Skeletal muscle satellite cell (primary cell): ENCODE data around the gene TLR2.

ENCODE experiments used
- H3K27me3 ChIP-seq: 2 replicates; pipeline ENCODE4 v1.7.0; 2013; ENCODE audit warnings: low read length; ENCODE audit not compliant: control insufficient read depth, insufficient read depth
- H3K36me3 ChIP-seq: 2 replicates; pipeline ENCODE4 v1.7.0; 2013; ENCODE audit warnings: mild to moderate bottlenecking, control low read depth, low read length; ENCODE audit not compliant: insufficient read depth
- H3K4me1 ChIP-seq: 2 replicates; pipeline ENCODE4 v1.7.0; 2013; ENCODE audit warnings: low read length; ENCODE audit not compliant: control insufficient read depth, insufficient read depth
- H3K4me2 ChIP-seq: 2 replicates; pipeline ENCODE4 v1.7.0; 2013; ENCODE audit warnings: mild to moderate bottlenecking, low read length
- H3K4me3 ChIP-seq: 2 replicates; pipeline ENCODE4 v1.7.0; 2013; ENCODE audit warnings: low read length
- H3K9ac ChIP-seq: 2 replicates; pipeline ENCODE4 v1.7.0; 2013; ENCODE audit warnings: mild to moderate bottlenecking, low read depth, low read length, moderate library complexity
- H3K9me3 ChIP-seq: replicated peaks from 2 replicates; pipeline ENCODE4 v1.7.0; 2013; ENCODE audit warnings: mild to moderate bottlenecking, control low read depth, low read length

TLR2 gene

GRCh38 chr4:153733751-153734448, 49.8 kb downstream of the TLR2 start:
- H3K4me1 ChIP-seq: peaks cover 12% of the 10 kb centered on the region
- H3K9ac ChIP-seq: no peak overlapping the region
- H3K27me3 ChIP-seq: no peaks in the 10 kb centered on the region
- no peaks in the 10 kb centered on the region for H3K9me3 ChIP-seq
- no peak overlapping the region for H3K4me3 ChIP-seq
- no peak overlapping the region for H3K4me2 ChIP-seq
- no peaks in the 10 kb centered on the region for H3K36me3 ChIP-seq

DNA sequence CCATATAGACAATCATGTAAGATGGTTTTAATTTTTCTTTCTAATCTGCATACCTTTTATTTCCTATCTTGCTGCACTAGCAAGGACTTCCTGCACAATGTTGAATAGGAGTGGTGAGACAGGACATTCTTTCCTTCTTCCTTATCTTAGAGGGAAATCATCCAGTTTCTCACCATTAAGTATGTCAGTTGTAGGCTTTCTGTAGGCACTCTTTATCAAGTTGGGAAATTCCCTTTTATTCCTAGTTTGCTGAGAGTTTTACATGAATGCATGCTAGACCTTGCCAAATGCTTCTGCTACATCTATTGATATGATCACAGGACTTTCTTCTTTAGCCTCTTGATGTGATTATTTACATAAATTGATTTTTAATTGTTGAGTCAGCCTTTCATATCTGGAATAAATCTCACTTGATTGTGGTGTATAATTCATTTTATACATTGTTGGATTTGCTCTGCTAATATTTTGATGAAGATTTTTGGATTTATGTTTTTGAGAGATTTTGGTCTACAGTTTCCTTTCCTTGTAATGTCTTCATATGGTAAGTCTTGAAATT, 51.9 kb downstream of the TLR2 start:
- no peaks in the 10 kb centered on the region for H3K9me3 ChIP-seq
- H3K4me3 ChIP-seq: no peak overlapping the region
- no peak overlapping the region for H3K9ac ChIP-seq
- H3K4me2 ChIP-seq: no peak overlapping the region
- H3K4me1 ChIP-seq: peaks cover 10% of the 10 kb centered on the region
- H3K27me3 ChIP-seq: no peaks in the 10 kb centered on the region
- no peaks in the 10 kb centered on the region for H3K36me3 ChIP-seq

DNA sequence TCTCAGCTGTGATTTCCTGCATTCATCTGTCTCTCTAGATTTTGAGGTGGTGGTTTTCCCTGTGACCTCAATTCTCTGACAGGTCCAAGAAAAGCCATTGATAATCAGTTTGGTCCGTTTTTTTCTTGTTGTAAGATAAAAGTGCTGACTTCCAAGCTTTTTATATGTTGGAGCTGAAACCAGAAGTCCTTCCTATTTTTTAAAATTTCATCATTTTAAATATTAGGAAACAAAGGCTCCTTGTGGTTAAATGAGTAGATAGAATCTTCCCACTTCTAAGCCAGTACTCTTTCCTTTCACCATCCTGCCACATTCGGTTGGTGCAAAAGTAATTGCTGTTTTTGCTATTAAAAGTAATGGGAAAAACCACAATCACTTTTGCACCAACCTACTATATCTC, 57.5 kb downstream of the TLR2 start:
- no peaks in the 10 kb centered on the region for H3K9me3 ChIP-seq
- no peak overlapping the region for H3K9ac ChIP-seq
- H3K4me1 ChIP-seq: no peaks in the 10 kb centered on the region
- no peaks in the 10 kb centered on the region for H3K36me3 ChIP-seq
- H3K4me3 ChIP-seq: no peak overlapping the region
- no peak overlapping the region for H3K4me2 ChIP-seq
- peaks cover 2% of the 10 kb centered on the region for H3K27me3 ChIP-seq

DNA sequence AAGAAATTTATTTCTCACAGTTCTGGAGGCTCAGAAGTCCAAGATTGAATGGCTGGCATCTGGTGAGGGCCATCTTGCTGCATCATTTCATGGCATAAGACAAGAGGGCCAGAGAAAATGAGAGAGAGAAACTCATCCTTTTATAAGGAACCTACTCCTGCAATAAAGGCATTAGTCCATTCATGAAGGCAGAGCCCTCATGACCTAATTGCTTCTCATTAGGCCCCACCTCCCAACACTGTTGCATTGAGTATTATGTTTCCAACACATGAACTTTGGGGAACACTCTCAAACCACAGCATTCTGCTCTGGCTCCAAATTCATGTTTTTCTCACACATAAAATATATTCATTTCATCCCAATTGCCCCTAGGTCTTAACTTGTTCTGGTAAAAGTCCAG, 61.6 kb downstream of the TLR2 start:
- H3K36me3 ChIP-seq: no peaks in the 10 kb centered on the region
- no peaks in the 10 kb centered on the region for H3K4me1 ChIP-seq
- no peaks in the 10 kb centered on the region for H3K9me3 ChIP-seq
- H3K4me3 ChIP-seq: no peak overlapping the region
- no peak overlapping the region for H3K9ac ChIP-seq
- peaks cover 2% of the 10 kb centered on the region for H3K27me3 ChIP-seq
- no peak overlapping the region for H3K4me2 ChIP-seq

DNA sequence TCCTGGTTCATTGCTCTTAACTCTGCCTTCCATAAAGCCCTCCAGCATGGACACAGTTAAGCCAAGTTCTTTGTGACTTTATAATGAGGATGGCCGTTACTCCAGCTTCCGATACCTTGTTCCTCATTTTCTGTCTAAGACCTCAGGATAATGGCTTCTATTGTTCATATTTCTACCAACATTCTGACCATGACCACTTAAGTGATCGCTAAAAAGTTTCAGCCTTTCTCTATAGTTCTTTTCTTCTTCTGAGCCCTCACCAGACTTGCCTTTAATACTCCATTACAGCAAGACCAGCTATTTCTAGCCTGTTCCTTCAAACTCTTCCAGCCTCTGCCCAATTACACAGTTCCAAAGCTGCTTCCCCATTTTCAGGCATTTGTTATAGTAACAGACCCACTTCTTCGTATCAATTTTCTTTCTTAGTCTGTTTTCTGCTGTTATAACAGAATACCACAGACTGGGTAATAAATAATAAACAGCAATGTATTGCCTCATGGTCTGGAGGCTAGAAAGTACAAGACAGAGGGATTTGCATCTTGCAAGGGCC, 63.4 kb downstream of the TLR2 start:
- Histone ChIP-seq H3K4me1 (no peaks in the 10 kb centered on the region), H3K4me2 (no peak overlapping the region), H3K9me3 (no peaks in the 10 kb centered on the region), H3K9ac (no peak overlapping the region), H3K27me3 (peaks cover 9% of the 10 kb centered on the region), H3K36me3 (no peaks in the 10 kb centered on the region), H3K4me3 (no peak overlapping the region)

DNA sequence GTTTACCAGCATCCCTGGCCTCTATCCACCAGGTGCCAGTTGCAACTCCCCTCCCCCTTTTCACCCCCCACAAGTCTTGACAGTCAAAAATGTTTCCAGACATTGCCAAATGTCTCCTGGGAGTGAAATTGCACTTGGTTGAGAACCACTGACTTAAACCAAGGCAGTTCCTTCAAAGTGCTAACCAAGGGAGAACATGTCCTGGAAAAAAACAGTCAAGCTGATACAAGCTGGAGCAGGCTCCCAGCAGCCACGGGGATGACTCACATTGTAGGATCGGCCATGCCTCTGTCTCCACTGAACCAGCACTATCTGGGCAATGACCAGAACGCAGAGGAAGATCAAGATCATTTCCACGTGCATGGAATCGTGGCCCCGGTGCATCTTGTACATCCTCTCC, 64.3 kb downstream of the TLR2 start:
- Histone ChIP-seq H3K4me1 (no peaks in the 10 kb centered on the region), H3K9ac (no peak overlapping the region), H3K4me3 (no peak overlapping the region)

DNA sequence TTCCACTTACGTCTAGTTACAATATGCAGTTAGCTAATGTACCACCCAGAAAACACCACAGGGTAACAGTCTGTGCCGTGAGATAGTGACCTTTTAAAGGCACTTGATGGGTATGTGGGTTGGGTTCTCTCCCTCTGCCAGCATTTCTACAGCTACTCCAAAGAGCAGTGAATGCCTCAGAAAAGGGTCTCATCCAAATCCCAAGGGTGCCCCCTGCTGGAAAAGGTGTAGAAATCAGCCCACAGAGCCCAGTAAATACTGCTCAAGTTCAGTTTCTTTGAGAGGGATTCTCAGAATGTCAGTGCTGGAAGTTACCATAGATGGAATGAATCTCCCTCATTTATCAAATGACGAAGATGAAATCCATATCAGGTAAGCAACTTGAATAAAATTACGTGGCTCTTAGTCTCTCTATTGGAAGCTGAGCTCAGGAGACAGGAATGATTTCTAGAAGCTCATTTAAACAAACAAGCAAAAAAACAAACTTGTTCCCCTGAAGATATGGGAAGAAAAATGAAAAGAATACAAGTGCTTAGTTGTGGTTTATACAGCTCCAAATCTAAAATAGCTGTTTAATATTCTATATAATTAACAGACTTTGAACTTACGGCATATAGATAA, 66.2 kb downstream of the TLR2 start:
- Histone ChIP-seq H3K9ac (no peak overlapping the region), H3K9me3 (no peaks in the 10 kb centered on the region), H3K4me3 (no peak overlapping the region), H3K4me2 (no peak overlapping the region), H3K27me3 (peaks cover 15% of the 10 kb centered on the region), H3K4me1 (no peaks in the 10 kb centered on the region), H3K36me3 (no peaks in the 10 kb centered on the region)

More for the DNA sequence above, 64.3 kb downstream of the TLR2 start:
- peaks cover 15% of the 10 kb centered on the region for H3K27me3 ChIP-seq
- H3K9me3 ChIP-seq: no peaks in the 10 kb centered on the region
- no peaks in the 10 kb centered on the region for H3K36me3 ChIP-seq
- no peak overlapping the region for H3K4me2 ChIP-seq

GRCh38 chr4:153755186-153755585, 71.1 kb downstream of the TLR2 start:
- no peaks in the 10 kb centered on the region for H3K36me3 ChIP-seq
- H3K9ac ChIP-seq: no peak overlapping the region
- peaks cover 44% of the 10 kb centered on the region for H3K27me3 ChIP-seq
- no peak overlapping the region for H3K4me2 ChIP-seq
- H3K4me1 ChIP-seq: peaks cover 4% of the 10 kb centered on the region
- no peaks in the 10 kb centered on the region for H3K9me3 ChIP-seq
- H3K4me3 ChIP-seq: no peak overlapping the region
